ENCODE data around the gene KCNN3. TPM values are rescaled to one million over a fixed set of nuclear protein-coding genes. Genes with fewer than 3 reads are reported as not detected.
A peak's percentile ranks its signal among the peaks of the same experiment; 100 is the strongest.

KCNN3 gene
- total RNA-seq, 1 donor = 0.09 TPM

- no peak overlapping the region for H3K4me3 ChIP-seq (ENCODE audit: low read depth, low read length)
- TF ChIP-seq, protein P1, sequence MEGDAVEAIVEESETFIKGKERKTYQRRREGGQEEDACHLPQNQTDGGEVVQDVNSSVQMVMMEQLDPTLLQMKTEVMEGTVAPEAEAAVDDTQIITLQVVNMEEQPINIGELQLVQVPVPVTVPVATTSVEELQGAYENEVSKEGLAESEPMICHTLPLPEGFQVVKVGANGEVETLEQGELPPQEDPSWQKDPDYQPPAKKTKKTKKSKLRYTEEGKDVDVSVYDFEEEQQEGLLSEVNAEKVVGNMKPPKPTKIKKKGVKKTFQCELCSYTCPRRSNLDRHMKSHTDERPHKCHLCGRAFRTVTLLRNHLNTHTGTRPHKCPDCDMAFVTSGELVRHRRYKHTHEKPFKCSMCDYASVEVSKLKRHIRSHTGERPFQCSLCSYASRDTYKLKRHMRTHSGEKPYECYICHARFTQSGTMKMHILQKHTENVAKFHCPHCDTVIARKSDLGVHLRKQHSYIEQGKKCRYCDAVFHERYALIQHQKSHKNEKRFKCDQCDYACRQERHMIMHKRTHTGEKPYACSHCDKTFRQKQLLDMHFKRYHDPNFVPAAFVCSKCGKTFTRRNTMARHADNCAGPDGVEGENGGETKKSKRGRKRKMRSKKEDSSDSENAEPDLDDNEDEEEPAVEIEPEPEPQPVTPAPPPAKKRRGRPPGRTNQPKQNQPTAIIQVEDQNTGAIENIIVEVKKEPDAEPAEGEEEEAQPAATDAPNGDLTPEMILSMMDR (IDR thresholded peaks at IDR 0.05; ENCODE audit: insufficient read depth, low read length) = no peak
- no peak for DNase-seq (ENCODE audit: low read depth)
These were observed 8.9 kb upstream of the KCNN3 start for GRCh38 chr1:154879038-154879421.

GRCh38 chr1:154878371-154879037 lies 8.4 kb upstream of the KCNN3 start:
- H3K4me3 ChIP-seq (ENCODE audit: low read depth, low read length) = no peak overlapping the region
- TF ChIP-seq, protein P1 (IDR thresholded peaks at IDR 0.05; ENCODE audit: insufficient read depth, low read length) = peak; percentile 84
- DNase-seq (ENCODE audit: low read depth) = peak; percentile 71

DNA sequence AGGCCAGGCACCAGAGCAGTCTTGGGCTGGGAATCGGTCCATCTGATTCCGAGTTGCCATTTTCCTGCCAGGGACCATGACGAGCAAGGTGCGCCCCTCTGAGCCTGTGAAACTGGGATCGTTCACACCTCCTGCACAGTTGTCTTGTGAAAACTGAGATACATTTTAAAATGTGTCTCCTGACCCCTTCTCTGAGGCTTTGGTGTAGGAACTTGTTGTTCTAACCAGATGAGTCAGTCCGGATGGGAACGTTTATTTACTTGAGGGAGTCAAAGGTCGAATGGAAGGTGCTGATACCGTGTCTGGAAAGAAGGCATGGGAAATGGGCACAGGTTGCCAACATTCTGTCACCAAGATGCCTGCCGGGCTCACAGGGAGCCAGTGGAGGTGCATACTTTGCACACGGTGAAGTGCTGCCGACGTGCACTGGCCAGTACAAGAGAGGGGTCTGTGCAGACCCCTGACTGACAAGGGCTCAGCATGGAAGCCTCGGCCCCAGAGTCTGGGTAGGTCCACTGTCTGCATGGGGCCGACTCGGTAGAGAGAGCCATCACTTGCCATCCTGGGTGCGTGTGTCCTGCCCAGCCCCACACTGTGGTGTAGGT lies 7.4 kb upstream of the KCNN3 start:
- no peak overlapping the region for H3K4me3 ChIP-seq (ENCODE audit: low read depth, low read length)
- TF ChIP-seq, protein P1 (IDR thresholded peaks at IDR 0.05; ENCODE audit: insufficient read depth, low read length) = no peak
- no peak for DNase-seq (ENCODE audit: low read depth)

GRCh38 chr1:154876842-154877369 lies 6.8 kb upstream of the KCNN3 start:
- TF ChIP-seq, protein P1 (IDR thresholded peaks at IDR 0.05; ENCODE audit: insufficient read depth, low read length) = no peak
- H3K4me3 ChIP-seq (ENCODE audit: low read depth, low read length) = no peak overlapping the region

DNA sequence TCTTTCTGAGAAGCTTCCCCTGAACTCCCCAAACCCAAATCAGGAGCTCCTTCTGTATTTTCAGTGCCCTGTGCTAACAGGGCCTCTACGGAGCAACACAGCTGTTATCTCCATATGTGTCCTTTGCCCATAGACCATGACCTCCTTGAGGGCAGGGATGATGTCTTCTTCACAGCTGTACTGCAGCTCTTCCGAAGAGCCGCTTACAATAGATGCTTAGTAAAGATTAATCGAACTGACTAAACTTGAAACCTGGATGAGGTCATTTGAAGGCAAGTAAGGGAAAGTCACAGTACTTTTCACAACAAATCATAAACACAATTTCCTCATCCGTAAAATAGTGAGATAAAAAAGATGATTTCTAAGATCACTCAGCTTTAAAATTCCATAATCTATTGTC lies 4.4 kb upstream of the KCNN3 start:
- TF ChIP-seq, protein P1 (IDR thresholded peaks at IDR 0.05; ENCODE audit: insufficient read depth, low read length) = no peak
- no peak overlapping the region for H3K4me3 ChIP-seq (ENCODE audit: low read depth, low read length)
- DNase-seq (ENCODE audit: low read depth) = no peak

More at GRCh38 chr1:154876842-154877369, 6.8 kb upstream of the KCNN3 start:
- DNase-seq (ENCODE audit: low read depth) = no peak

DNA sequence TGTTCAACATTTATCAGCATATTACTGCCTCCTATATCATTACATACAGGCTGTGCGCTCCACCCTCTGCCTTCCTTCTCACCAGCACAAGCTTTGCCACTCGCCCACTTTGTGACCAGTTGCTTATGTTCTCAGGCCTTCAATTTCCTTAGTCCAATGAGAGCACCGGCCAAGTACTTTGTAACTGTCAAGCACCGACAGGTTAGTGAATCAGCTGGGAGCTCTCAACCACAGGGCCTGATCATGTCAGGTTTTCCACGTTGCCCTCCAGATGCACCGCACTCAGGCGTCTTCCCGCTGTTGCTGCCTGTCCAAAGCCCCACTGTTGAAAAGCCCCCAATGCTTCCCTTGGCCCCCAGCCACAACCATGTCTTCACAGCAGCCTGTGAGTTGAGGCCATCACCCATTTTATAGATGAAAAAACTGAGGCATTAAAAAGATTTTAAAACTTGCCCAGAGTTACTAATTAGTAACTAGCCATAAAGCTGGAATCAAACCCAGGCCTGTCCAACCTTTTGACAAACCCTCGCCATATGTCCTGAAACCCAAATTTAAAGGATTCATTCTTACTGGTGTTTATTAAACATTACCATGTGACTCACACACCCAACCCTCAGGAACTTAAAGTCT lies 3.4 kb upstream of the KCNN3 start:
- TF ChIP-seq, protein P1 (IDR thresholded peaks at IDR 0.05; ENCODE audit: insufficient read depth, low read length) = no peak
- DNase-seq (ENCODE audit: low read depth) = no peak
- H3K4me3 ChIP-seq (ENCODE audit: low read depth, low read length) = no peak overlapping the region
